HCT116 (cell line): ENCODE results near the gene MYH11.

Source experiments
- EZH2 ChIP-seq: fragments of 200-600 bp; sonication (generic); IDR thresholded peaks from 2 replicates; pipeline ENCODE4 v1.6.1; 2017; ENCODE audit warnings: antibody characterized with exemption, mixed run types
- SIN3A ChIP-seq: IDR thresholded peaks from 2 replicates; pipeline ENCODE4 v1.6.1; 2012; ENCODE audit warnings: low read depth
- YY1 ChIP-seq: IDR thresholded peaks from 2 replicates; pipeline ENCODE4 v1.6.1; 2011; ENCODE audit warnings: low read length, low read depth, moderate library complexity, mild to moderate bottlenecking; ENCODE audit not compliant: insufficient replicate concordance; ENCODE audit errors: extremely low read depth
- TF ChIP-seq, protein P1 (sequence below): IDR thresholded peaks from 2 replicates; pipeline ENCODE4 v1.6.1; 2012; ENCODE audit warnings: low read depth

GRCh38 chr16:15782573-15783365 is 74.1 kb downstream of the MYH11 start:
- TF ChIP-seq EZH2 = no peak
- TF ChIP-seq, protein P1, sequence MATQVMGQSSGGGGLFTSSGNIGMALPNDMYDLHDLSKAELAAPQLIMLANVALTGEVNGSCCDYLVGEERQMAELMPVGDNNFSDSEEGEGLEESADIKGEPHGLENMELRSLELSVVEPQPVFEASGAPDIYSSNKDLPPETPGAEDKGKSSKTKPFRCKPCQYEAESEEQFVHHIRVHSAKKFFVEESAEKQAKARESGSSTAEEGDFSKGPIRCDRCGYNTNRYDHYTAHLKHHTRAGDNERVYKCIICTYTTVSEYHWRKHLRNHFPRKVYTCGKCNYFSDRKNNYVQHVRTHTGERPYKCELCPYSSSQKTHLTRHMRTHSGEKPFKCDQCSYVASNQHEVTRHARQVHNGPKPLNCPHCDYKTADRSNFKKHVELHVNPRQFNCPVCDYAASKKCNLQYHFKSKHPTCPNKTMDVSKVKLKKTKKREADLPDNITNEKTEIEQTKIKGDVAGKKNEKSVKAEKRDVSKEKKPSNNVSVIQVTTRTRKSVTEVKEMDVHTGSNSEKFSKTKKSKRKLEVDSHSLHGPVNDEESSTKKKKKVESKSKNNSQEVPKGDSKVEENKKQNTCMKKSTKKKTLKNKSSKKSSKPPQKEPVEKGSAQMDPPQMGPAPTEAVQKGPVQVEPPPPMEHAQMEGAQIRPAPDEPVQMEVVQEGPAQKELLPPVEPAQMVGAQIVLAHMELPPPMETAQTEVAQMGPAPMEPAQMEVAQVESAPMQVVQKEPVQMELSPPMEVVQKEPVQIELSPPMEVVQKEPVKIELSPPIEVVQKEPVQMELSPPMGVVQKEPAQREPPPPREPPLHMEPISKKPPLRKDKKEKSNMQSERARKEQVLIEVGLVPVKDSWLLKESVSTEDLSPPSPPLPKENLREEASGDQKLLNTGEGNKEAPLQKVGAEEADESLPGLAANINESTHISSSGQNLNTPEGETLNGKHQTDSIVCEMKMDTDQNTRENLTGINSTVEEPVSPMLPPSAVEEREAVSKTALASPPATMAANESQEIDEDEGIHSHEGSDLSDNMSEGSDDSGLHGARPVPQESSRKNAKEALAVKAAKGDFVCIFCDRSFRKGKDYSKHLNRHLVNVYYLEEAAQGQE = no peak
- no peak for TF ChIP-seq SIN3A
- TF ChIP-seq YY1 = no peak
